ENCODE measurements around the gene SPRYD7.
"Not testable (repeated sequence)": the region's sequence is repeated elsewhere in the genome, so short reads cannot be mapped to it uniquely, and the experiment has no call there.

Gene SPRYD7

GRCh38 chr13:49932868-49933267 lies 3.3 kb downstream of the SPRYD7 start:
- no peak for DNase-seq

DNA sequence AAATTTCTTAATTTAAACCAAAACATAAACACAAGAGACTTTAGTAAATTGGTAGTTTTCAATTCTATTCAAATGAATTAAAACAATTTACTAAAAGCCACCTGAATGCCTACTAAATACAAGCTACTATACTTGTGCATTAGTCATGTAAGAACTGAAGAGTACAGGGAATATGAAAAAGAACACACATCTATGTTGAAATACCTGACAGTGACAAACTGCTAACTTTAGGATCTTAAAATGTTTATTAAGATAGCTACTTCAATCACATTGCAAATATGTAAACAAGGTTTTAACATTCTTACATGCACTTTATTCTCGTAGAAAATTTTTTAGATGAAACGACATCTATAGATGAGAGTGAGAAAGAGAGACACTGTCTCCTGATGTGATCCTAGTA lies 4.1 kb downstream of the SPRYD7 start:
- no peak for DNase-seq

GRCh38 chr13:49927755-49928154 lies 8.4 kb downstream of the SPRYD7 start:
- peak; percentile 15 for DNase-seq

- peak; percentile 41 for DNase-seq
Observed at GRCh38 chr13:49925881-49926418, 10.2 kb downstream of the SPRYD7 start.

GRCh38 chr13:49922301-49922700 lies 13.8 kb downstream of the SPRYD7 start:
- DNase-seq, result no peak

- DNase-seq, result not testable (repeated sequence)
Observed at GRCh38 chr13:49920969-49921368, 15.2 kb downstream of the SPRYD7 start.

DNA sequence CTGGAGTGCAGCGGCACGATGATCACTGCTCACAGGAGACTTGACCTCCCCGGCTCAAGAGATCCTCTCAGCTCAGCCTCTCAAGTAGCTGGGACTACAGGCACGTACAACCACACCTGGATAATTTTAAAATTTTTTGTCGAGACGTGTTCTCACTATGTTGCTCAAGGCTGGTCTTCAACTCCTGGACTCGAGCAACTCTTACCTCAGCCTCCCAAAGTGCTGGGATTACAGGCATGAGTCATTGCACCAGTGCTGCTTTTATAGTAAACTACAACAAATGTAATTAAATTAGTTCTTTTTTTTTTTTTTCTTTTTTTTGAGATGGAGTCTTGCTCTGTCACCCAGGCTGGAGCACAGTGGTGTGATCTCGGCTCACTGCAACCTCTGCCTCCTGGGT lies 18.0 kb downstream of the SPRYD7 start:
- DNase-seq, result not testable (repeated sequence)

DNA sequence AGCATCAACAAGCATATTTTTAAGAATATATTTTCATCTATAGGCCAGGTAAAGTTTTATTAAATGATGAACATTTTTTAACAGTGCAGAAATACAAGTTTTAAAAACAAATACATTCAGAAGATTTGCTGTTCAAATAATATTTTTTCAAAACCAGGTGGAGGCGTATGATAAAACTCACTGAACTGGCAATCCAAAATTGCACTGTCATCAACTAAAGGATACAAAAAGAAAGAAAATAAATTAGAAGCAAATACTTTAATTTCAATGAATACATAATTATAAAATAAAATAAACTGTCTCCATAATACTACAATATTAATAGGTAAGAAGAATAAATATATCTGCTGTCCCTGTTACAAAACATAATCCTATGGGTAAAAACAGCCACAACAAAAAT lies 21.2 kb downstream of the SPRYD7 start:
- no peak for DNase-seq

DNA sequence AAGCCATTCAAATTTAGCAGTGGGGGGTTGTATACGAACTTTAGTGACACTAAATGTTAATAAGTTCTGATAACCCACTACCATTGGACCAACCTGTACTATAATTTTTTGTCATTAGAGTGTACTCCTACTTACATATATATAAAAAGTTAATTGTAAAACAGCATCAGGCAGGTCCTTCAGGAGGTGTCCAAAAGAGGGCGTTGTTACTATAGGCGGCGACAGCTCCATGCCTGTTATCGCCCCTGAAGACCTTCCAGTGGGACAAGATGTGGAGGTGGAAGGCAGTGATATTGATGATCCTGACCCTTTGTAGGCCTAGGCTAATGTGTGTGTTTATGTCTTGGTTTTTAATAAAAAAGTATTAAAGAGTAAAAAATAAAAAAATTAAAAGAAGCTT lies 27.5 kb downstream of the SPRYD7 start:
- DNase-seq, result no peak

DNA sequence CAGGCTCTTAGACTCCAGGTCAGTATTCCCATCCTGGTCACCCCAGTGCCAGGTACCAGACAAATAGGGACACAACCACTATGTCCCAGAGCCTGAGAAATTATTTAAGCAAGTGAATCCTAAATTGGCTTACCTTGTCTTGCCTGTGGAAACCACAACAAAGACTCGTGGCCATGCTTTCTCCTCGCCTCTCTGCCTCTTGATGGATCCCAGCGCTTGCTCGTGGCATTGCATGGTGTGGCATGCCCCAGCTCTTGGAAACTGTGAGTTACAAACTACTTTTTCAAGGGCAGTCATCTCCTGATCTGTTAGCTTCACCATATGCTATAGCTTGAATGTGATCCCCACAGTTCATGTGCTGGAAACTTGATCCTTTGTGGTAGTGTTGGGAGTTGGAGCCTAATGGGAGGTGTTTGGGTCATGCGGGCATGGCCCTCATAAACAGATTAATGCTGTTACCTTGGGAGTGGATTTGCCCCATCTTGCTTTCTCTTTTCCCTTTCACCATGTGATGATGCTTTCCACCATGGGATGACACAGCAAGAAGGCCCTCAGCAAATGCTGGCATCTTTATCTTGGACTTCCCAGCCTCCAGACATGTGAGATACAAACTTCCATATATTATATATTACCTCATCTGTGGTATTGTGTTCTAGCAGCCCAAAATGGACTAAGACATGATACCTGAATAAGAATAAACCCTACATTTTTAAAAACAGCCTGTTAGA lies 31.2 kb downstream of the SPRYD7 start:
- no peak for DNase-seq

DNA sequence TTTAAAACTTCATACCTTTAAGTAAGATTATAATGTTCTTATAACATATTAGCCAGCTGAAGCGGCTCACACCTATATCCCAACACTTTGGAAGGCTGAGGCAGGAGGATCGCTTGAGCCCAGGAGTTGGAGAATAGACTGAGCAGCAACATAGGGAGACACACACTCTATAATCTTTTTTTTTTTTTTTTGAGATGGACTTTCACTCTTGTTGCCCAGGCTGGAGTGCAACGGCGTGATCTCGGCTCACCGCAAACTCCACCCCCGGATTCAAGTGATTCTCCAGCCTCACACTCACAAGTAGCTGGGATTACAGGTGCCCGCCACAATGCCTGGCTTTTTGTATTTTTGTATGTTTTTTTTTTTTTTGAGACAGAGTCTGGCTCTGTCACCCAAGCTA lies 37.3 kb downstream of the SPRYD7 start:
- DNase-seq, result no peak

- DNase-seq, result no peak
Observed at GRCh38 chr13:49897713-49898112, 38.4 kb downstream of the SPRYD7 start.

GRCh38 chr13:49895826-49896225 lies 40.3 kb downstream of the SPRYD7 start:
- DNase-seq, result no peak

GRCh38 chr13:49893591-49893990 lies 42.5 kb downstream of the SPRYD7 start:
- DNase-seq, result no peak

DNA sequence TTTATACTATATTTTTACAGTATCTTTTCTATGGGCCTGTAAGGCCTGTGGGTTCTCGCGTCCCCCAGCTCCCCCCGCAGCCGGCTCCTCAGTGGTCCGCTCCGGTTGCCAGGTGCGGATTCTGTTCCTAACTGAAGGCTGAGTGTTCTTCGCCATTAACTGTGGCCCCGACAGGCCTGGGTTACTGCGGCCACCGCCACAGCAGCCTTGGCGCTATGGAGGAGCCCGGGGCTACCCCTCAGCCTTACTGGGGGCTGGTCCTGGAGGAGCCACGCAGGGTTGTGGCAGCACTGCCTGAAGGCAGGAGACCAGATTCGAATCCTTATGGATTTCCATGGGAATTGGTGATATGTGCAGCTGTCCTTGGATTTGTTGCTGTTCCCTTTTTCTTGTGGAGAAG lies 45.8 kb downstream of the SPRYD7 start:
- no peak for DNase-seq

DNA sequence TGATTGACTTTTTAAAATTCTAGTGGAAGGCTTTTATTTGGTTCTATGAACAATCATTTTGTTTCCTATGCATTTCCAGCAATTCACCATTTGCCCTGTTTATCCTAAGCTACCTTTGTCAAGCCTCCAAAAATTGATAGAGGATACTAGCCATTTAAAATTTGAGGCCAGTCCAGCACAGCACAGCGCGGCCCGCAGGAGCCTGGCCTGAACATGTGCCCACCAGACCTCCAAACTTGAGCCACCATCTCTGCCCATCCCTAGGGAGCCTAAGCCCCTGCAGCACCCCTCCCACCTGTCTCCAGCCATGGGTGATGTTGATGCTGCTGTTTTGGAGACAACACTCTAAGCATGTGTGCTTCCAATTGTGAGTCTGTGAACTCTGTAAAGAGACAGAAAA lies 57.5 kb downstream of the SPRYD7 start:
- DNase-seq, result no peak

GRCh38 chr13:49877629-49878218 lies 58.4 kb downstream of the SPRYD7 start:
- DNase-seq, result peak; percentile 15

GRCh38 chr13:49874430-49874829 lies 61.7 kb downstream of the SPRYD7 start:
- peak; percentile 83 for DNase-seq

GRCh38 chr13:49869519-49869918 lies 66.6 kb downstream of the SPRYD7 start:
- no peak for DNase-seq

GRCh38 chr13:49867834-49868233 lies 68.3 kb downstream of the SPRYD7 start:
- no peak for DNase-seq

DNA sequence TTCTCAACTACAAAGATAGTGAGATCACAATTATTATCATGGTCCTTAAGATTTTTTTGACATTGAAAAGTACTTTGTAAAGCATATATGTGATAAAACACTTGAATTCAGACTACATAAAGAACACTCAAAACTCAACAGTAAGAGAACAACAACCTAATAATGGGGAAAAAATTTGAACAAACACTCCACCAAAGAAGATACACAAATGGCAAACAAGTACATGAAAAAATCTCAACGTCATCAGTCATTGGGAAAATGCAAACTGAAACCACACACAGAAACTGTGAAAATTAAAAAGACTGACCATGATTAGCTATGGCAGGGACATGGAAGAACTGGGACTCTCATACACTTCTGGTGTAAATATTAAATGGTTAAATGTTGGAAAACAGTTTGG lies 70.9 kb downstream of the SPRYD7 start:
- no peak for DNase-seq

DNA sequence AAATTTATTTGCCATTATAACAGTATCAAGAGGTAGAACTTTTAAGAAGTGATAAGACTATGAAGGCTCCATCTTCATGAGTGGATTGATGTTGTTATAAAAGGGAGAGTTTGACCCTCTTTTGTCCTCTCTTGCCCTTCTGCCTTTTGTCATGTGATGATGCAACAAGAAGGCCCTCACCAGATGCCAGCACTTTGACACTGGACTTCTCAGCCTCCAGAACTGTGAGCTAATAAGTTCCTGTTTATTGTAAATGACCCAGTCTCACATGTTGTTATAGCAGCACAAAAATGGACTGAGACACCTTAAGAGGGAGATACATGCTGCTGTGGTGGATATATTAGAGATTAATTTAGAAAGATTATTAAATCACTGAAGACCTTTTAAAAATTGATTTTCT lies 71.6 kb downstream of the SPRYD7 start:
- DNase-seq, result no peak
